IMR-90 (cell line): ENCODE measurements around the gene ZMIZ1. TPM values are rescaled to one million over a fixed set of nuclear protein-coding genes. Genes with fewer than 3 reads are reported as not detected.
A peak's percentile ranks its signal among the peaks of the same experiment; 100 is the strongest.

ENCODE experiments used
- ATAC-seq: fragments of 200-7000 bp; cut with Tn5 transposase; 2 replicates; pipeline ENCODE4 v1.9.1; 2020; ENCODE audit warnings: low read depth, mild to moderate bottlenecking, moderate library complexity
- BruUV-seq: library from RNA; stranded (reverse); fragments of 400-500 nt; replicated peaks from 2 replicates; lab custom pipeline; 2021; lab: Mats Ljungman, UMichigan
- CTCF ChIA-PET: fragments of 300-600 bp; formaldehyde crosslinking; extraction: SDS; loops from one replicate; lab custom pipeline; 2021; ENCODE audit warnings: antibody characterized with exemption; lab: Yijun Ruan, JAX
- POLR2A ChIA-PET: fragments of 300-600 bp; sonication (Branson Sonifier 250); formaldehyde crosslinking; loops from one replicate; lab custom pipeline; 2022; ENCODE audit warnings: antibody characterized with exemption; ENCODE audit not compliant: unreplicated experiment; lab: Charles Lee
- DNase-seq: peaks from one replicate; pipeline ENCODE4 v3.0.0; 2013
- H2AFZ ChIP-seq: replicated peaks from 2 replicates; pipeline ENCODE3; 2013; ENCODE audit warnings: low read length, mild to moderate bottlenecking; ENCODE audit not compliant: poor library complexity
- H2AK5ac ChIP-seq: 2 replicates; pipeline ENCODE4 v1.6.1; 2013; ENCODE audit warnings: low read depth, low read length, inconsistent platforms
- H2AK9ac ChIP-seq: replicated peaks from 2 replicates; pipeline ENCODE3; 2013; ENCODE audit warnings: mild to moderate bottlenecking, low read depth, low read length, moderate library complexity; ENCODE audit not compliant: poor library complexity
- H2BK120ac ChIP-seq: 2 replicates; pipeline ENCODE4 v1.6.1; 2013; ENCODE audit warnings: low read depth, low read length, inconsistent platforms
- H2BK15ac ChIP-seq: 3 replicates; pipeline ENCODE4 v1.6.1; 2013; ENCODE audit warnings: low read depth, low read length, inconsistent platforms
- H2BK20ac ChIP-seq: 2 replicates; pipeline ENCODE4 v1.6.1; 2013; ENCODE audit warnings: low read depth, mild to moderate bottlenecking, inconsistent platforms, low read length, moderate library complexity
- H2BK5ac ChIP-seq: 2 replicates; pipeline ENCODE4 v1.6.1; 2013; ENCODE audit warnings: mild to moderate bottlenecking, low read depth, low read length, inconsistent platforms; ENCODE audit not compliant: poor library complexity, severe bottlenecking
- H3K14ac ChIP-seq: replicated peaks from 2 replicates; pipeline ENCODE4 v1.6.1; 2013; ENCODE audit warnings: low read depth, low read length, inconsistent platforms
- H3K18ac ChIP-seq: 2 replicates; pipeline ENCODE4 v1.6.1; 2013; ENCODE audit warnings: low read depth, low read length, control low read depth
- H3K23ac ChIP-seq: 2 replicates; pipeline ENCODE4 v1.6.1; 2013; ENCODE audit warnings: low read depth, low read length, inconsistent platforms
- H3K27ac ChIP-seq: 2 replicates; pipeline ENCODE4 v1.5.1; 2013; ENCODE audit warnings: mild to moderate bottlenecking, control low read depth, low read length; ENCODE audit not compliant: insufficient read depth
- H3K27me3 ChIP-seq: 2 replicates; pipeline ENCODE4 v1.6.1; 2013; ENCODE audit warnings: low read length; ENCODE audit not compliant: control insufficient read depth, insufficient read depth
- H3K36me3 ChIP-seq: 2 replicates; pipeline ENCODE4 v1.6.1; 2013; ENCODE audit warnings: low read length, mixed read lengths; ENCODE audit not compliant: control insufficient read depth, insufficient read depth
- H3K4ac ChIP-seq: 2 replicates; pipeline ENCODE4 v1.6.1; 2013; ENCODE audit warnings: low read depth, low read length, inconsistent platforms
- H3K4me1 ChIP-seq: 2 replicates; pipeline ENCODE4 v1.6.1; 2013; ENCODE audit warnings: low read length, mixed read lengths; ENCODE audit not compliant: control insufficient read depth, insufficient read depth
- H3K4me2 ChIP-seq: 2 replicates; pipeline ENCODE4 v1.6.1; 2013; ENCODE audit warnings: low read depth, mild to moderate bottlenecking, control low read depth, low read length, moderate library complexity
- H3K4me3 ChIP-seq: 2 replicates; pipeline ENCODE4 v1.5.1; 2013; ENCODE audit warnings: low read depth, mild to moderate bottlenecking, control low read depth, low read length, moderate library complexity; ENCODE audit not compliant: insufficient read depth
- H3K56ac ChIP-seq: 2 replicates; pipeline ENCODE4 v1.6.1; 2013; ENCODE audit warnings: low read length, inconsistent platforms; ENCODE audit not compliant: insufficient read depth; ENCODE audit errors: extremely low read depth
- H3K79me1 ChIP-seq, 2 experiments: 2 replicates each; pipeline ENCODE4 v1.6.1; 2013; ENCODE audit warnings: low read length in 2 of 2, inconsistent platforms in 1 of 2, low read depth in 1 of 2
- H3K9ac ChIP-seq: 2 replicates; pipeline ENCODE4 v1.6.1; 2013; ENCODE audit warnings: low read depth, low read length, control low read depth
- H3K9me1 ChIP-seq: 2 replicates; pipeline ENCODE4 v1.6.1; 2013; ENCODE audit warnings: low read length, inconsistent platforms; ENCODE audit not compliant: insufficient read depth
- H3K9me3 ChIP-seq: 2 replicates; pipeline ENCODE4 v1.6.1; 2013; ENCODE audit warnings: low read length; ENCODE audit not compliant: control insufficient read depth, insufficient read depth
- H4K20me1 ChIP-seq: 2 replicates; pipeline ENCODE4 v1.6.1; 2013; ENCODE audit warnings: low read length, inconsistent platforms; ENCODE audit not compliant: insufficient read depth
- H4K5ac ChIP-seq: 2 replicates; pipeline ENCODE4 v1.6.1; 2013; ENCODE audit warnings: mild to moderate bottlenecking, low read depth, low read length, control low read depth
- H4K8ac ChIP-seq, 2 experiments: 2 replicates each; pipeline ENCODE4 v1.6.1; 2013; ENCODE audit warnings: low read depth in 2 of 2, low read length in 2 of 2, control low read depth in 1 of 2, inconsistent platforms in 1 of 2
- H4K91ac ChIP-seq: 2 replicates; pipeline ENCODE4 v1.6.1; 2013; ENCODE audit warnings: low read depth, low read length, inconsistent platforms; ENCODE audit not compliant: insufficient read depth
- ELK1 ChIP-seq: fragments of 150-350 bp; IDR thresholded peaks from 2 replicates; pipeline ENCODE4 v1.6.1; 2016; ENCODE audit warnings: low read depth, mild to moderate bottlenecking, low read length, moderate library complexity, borderline replicate concordance
- MAFK ChIP-seq: IDR thresholded peaks from 2 replicates; pipeline ENCODE4 v1.6.1; 2012; ENCODE audit warnings: low read depth, low read length, improper control_type of control experiment
- POLR2A ChIP-seq: IDR thresholded peaks from 2 replicates; pipeline ENCODE4 v1.6.1; 2012; ENCODE audit warnings: mild to moderate bottlenecking, low read depth, low read length
- RCOR1 ChIP-seq: IDR thresholded peaks from 2 replicates; pipeline ENCODE4 v1.6.1; 2012; ENCODE audit warnings: mild to moderate bottlenecking, low read length, improper control_type of control experiment; ENCODE audit not compliant: insufficient replicate concordance
- SMC3 ChIP-seq: fragments of 150-350 bp; IDR thresholded peaks from 2 replicates; pipeline ENCODE4 v1.6.1; 2016; ENCODE audit warnings: low read depth, mild to moderate bottlenecking, antibody characterized with exemption, low read length, moderate library complexity
- USF2 ChIP-seq: fragments of 150-350 bp; IDR thresholded peaks from 2 replicates; pipeline ENCODE4 v1.6.1; 2017; ENCODE audit warnings: mild to moderate bottlenecking, antibody characterized with exemption, low read length, low read depth
- WGBS, 2 experiments: methylation state at CpG; one replicate each; pipeline versions ENCODE4 v1.1.5 to v1.1.7; 2013; ENCODE audit warnings: missing lambda C conversion rate in 2 of 2; ENCODE audit not compliant: insufficient read length in 1 of 2; ENCODE audit errors: extremely low coverage in 2 of 2; 5-methylcytosine and 5-hydroxymethylcytosine counted together
- dilution Hi-C: fragments of 300-500 bp; cut with HindIII; formaldehyde crosslinking; loops from one replicate; pipeline ENCODE4 v1.14.3; 2018; ENCODE audit warnings: low sequenced_read_pairs; ENCODE audit not compliant: unreplicated experiment
- in situ Hi-C: fragments of 300-500 bp; cut with MboI; formaldehyde crosslinking; loops from 3 replicates; pipeline ENCODE4 v1.14.3; 2019; ENCODE audit warnings: low sequenced_read_pairs, inconsistent platforms, mixed read lengths
- intact Hi-C: fragments of 100-400 bp; cut with micrococcal nuclease; formaldehyde crosslinking; loops from 2 replicates; pipeline ENCODE4 v1.10.0; 2022
- polyA plus RNA-seq, 3 experiments: library from polyadenylated mRNA; depleted of rRNA; stranded (reverse); fragments of >200 nt; gene quantifications; 2 replicates each; pipeline ENCODE4 v1.2.3, GENCODE V29; 2012; ENCODE audit warnings: low replicate concordance in 1 of 3
- total RNA-seq: library from RNA; depleted of rRNA; stranded (reverse); fragments of >200 nt; gene quantifications from 2 replicates; pipeline ENCODE4 v1.2.3, GENCODE V29; 2012

Gene ZMIZ1
- total and polyA plus RNA-seq, 2 of the 4 experiments (the other 2 are of a cell fraction), result 6.6 to 48.7 TPM

- Histone ChIP-seq H3K9me3 (no peaks in the 10 kb centered on the region), H3K79me1 (peaks cover 36 to 92% of the 10 kb centered on the region in 2 experiments), H3K9ac (no peak overlapping the region), H3K56ac (no peak overlapping the region), H4K5ac (no peak overlapping the region), H2BK20ac (0 out of 2 replicates have a peak overlapping the region, but pooled peaks have one; percentile 12), H3K14ac (no peak overlapping the region), H3K36me3 (peaks cover 54% of the 10 kb centered on the region), H3K27me3 (no peaks in the 10 kb centered on the region), H2AK5ac (peak overlapping the region; percentile 33), H4K20me1 (0 out of 2 replicates have a peak, but pooled peaks cover 11% of the 10 kb centered on the region), H2BK5ac (peak overlapping the region; percentile 89), H3K9me1 (peaks cover 55% of the 10 kb centered on the region), H2AK9ac (peak overlapping the region; percentile 22), H4K91ac (peak overlapping the region; percentile 88), H3K23ac (peak overlapping the region; percentile 53), H2BK15ac (peak overlapping the region; percentile 18; the same call in 1 of the 3 replicates), H3K27ac (peak overlapping the region; percentile 81), H2BK120ac (peak overlapping the region; percentile 46), H4K8ac (peak overlapping the region; percentile 2 to 73; a peak in 2 of 4 replicates), H2AFZ (no peak overlapping the region), H3K18ac (no peak overlapping the region), H3K4me2 (no peak overlapping the region), H3K4me1 (peaks cover 60% of the 10 kb centered on the region), H3K4me3 (no peak overlapping the region), H3K4ac (peak overlapping the region; percentile 96)
- intact Hi-C loops, result no loop called here
- no TSS peak for BruUV-seq
- ATAC-seq, result no peak
- ChIA-PET CTCF (interaction anchor here (0.7 to 1.1 kb wide), 2 partner anchors 52 to 332 kb away, joined by 3 read pairs; no protein-coding TSS in a partner anchor), POLR2A (no interaction called here)
- no peak for DNase-seq
- in situ Hi-C loops, result no loop called here
- TF ChIP-seq MAFK, result no peak
- no peak for TF ChIP-seq ELK1
- peak; percentile 15; the same call in 1 of the 2 replicates for TF ChIP-seq SMC3
- no peak for TF ChIP-seq POLR2A
- TF ChIP-seq RCOR1, result no peak
- no peak for TF ChIP-seq USF2
- dilution Hi-C loops, result no loop called here
- WGBS, 2 experiments, result 82% methylated on average over 4 of the region's 13 CpGs; no CpG with 5 or more reads in 1 of the 2 experiments
These were observed 74.0 kb downstream of the ZMIZ1 start for GRCh38 chr10:79142522-79143309.
